Measurements from ENCODE around the gene CANT1.
"Not testable (repeated sequence)": the region's sequence is repeated elsewhere in the genome, so short reads cannot be mapped to it uniquely, and the experiment has no call there.

Gene CANT1

DNA sequence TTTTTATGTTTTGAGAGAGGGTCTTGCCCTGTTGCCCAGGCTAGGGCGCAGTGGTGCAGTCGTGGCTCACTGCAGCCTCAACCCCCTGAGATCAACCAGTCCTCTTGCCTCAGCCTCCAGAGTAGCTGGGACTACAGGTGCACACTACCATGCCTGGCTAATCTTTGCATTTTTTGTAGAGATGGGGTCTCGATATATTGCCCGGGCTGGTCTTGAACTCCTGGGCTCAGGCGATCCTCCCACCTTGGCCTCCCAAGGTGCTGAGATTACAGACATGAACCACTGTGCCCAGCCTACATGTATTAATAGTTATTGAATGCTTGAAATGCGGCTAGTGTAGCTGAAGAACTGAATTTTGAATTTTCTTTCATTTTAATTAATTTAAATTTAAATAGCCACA lies 26.6 kb upstream of the CANT1 start:
- no peak for DNase-seq (ENCODE audit: low spot score)
- TF ChIP-seq, protein P1, sequence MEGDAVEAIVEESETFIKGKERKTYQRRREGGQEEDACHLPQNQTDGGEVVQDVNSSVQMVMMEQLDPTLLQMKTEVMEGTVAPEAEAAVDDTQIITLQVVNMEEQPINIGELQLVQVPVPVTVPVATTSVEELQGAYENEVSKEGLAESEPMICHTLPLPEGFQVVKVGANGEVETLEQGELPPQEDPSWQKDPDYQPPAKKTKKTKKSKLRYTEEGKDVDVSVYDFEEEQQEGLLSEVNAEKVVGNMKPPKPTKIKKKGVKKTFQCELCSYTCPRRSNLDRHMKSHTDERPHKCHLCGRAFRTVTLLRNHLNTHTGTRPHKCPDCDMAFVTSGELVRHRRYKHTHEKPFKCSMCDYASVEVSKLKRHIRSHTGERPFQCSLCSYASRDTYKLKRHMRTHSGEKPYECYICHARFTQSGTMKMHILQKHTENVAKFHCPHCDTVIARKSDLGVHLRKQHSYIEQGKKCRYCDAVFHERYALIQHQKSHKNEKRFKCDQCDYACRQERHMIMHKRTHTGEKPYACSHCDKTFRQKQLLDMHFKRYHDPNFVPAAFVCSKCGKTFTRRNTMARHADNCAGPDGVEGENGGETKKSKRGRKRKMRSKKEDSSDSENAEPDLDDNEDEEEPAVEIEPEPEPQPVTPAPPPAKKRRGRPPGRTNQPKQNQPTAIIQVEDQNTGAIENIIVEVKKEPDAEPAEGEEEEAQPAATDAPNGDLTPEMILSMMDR (IDR thresholded peaks at IDR 0.05; ENCODE audit: extremely low read depth, missing control alignments) = no peak

DNA sequence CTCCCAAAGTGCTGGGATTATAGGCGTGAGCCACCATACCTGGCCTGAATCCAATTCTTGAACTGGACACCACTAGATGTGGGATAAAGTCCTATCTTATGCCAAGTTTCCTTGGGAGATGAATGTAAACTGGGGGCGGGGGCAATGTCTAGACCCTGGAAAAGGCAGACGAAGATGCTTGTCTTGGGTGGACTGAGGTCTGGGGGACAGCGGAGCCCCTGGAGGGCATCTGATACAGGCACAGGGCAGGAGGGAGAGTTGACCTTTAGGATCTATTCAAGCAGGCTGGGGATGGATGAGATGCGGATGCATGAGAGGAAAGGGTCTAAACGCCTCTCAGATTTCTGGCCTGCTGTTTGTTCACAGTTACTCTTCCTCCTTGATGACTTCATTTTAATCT lies 26.1 kb upstream of the CANT1 start:
- TF ChIP-seq, protein P1 (IDR thresholded peaks at IDR 0.05; ENCODE audit: extremely low read depth, missing control alignments) = no peak
- no peak for DNase-seq (ENCODE audit: low spot score)

DNA sequence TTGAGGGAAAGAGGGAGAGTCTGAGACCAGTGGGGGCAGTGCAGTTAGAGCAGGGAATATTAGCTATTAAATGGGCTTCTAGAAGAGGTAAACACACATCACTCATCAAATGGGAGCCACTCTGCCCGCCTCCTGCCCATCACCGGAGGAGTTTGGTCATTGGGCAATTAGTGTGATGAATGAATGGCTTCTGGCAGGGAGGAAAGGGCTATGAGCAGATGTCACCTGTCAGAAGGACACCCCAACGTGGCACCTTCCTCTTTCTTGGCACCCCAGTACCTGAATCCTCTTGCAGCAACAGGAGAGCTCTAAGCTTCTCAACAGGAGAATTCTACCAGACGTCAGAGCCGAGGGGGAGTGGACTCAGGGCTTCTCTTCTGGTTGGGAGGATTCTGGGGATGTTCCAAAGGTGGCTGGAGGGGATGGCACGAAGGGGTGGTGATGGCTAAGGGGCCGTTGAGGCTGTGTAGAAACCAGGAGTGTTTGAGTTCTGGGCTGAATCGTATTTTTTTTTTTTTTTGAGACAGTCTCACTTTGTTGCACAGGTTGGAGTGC lies 25.4 kb upstream of the CANT1 start:
- no peak for DNase-seq (ENCODE audit: low spot score)
- TF ChIP-seq, protein P1 (IDR thresholded peaks at IDR 0.05; ENCODE audit: extremely low read depth, missing control alignments) = no peak

DNA sequence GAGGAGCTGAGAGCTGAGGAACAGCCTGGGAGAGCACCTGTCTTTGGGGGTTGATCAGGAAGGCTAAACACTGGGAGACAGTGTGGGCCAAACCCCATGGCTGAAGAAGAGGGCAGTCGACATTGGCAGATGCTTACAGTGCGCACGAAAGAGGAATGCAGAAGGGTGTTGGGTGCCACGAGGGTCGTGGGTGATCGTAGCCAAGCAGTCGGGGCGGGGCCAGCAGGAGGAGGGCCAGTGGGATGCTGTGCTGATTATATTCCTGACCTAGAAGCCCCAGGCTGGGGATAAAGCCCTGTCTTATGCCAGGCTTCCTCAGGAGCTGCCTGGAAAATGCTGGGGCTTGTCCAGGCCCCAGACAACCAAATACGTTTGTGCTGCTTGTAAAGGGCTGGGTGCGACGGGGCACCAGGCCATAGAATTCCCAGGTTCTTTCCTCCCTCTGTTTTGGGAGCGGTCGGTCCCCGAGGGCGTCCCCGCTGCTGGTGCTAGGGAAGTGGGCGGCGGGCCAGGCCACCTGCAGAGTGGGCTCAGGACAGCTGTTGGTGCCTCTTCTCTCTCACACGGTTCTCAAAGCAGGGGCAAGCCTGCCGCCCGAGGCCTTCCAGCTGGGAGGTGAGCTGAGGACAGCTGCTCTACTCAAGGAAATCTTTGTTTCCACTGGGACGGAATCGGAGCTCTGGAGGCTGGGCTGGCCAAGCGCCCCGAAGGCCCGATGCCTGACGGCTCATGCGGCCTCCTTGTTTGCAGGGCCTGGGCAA lies 24.4 kb upstream of the CANT1 start:
- TF ChIP-seq, protein P1 (IDR thresholded peaks at IDR 0.05; ENCODE audit: extremely low read depth, missing control alignments) = no peak
- DNase-seq (ENCODE audit: low spot score) = no peak

DNA sequence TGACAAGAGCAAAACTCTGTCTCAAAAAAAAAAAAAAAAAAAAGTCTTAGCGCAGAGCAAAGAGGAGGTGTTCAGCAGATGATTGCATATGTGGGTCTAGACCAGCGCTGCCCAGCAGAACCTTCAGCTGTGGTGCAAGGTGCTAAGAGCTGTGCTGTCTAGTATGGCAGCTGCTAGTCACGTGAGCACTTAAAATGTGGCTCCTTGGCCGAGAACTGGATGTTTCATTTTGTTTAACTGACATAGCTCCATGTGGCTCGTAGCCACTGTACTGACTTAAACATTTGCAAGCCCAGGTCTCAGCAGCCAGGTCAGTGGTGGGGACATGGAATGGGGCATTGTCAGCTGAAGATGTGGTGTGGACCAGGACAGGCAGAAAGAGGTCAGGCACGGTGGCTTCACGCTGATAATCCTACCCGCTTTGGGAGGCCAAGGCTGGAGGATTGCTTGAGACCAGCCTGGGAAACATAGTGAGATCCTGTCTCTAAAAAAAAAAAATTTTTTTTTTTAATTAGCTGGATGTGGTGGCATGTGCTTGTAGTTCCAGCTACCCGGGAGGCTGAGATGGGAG lies 23.6 kb upstream of the CANT1 start:
- TF ChIP-seq, protein P1 (IDR thresholded peaks at IDR 0.05; ENCODE audit: extremely low read depth, missing control alignments) = no peak

DNA sequence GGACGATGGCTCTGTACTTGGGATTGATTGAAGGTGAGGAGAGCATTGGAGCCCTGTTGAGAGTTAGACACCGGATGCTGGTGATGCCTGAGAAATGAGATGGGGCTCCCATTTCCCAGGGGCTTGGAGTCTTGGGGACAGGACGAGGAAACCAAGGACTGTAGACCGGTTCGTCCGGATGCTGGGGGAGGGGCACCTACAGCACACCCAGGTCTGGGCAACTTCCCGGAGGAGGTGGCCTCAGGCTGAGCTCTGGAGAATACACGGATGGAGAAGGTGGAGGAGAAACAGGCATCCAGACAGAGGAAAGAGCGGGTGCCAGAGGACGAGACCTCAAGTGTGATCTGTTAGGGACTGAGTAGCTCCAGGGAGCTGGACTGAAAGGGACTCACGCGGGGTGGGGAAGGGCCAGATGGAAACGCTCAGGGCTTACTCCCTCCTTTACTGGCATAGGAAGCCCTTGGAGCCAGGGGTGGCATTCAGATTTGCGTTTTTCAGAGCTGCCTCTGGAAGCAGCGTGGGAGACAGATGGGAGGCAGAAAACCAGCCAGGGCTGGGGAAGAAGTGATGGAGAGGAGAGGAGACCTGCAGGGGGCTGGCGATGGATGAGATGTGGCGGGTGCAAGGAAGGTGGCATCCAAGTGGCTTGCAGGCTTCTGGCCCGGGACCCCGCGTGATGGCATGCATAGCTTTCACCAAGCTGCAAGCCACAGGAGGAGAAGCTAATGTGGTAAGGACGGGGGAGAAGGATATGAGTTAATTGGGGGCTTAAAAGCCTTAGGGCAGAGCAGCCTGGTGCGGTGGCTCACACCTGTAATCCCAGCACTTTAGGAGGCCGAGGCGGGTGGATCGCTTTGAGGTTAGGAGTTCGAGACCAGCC lies 22.7 kb upstream of the CANT1 start:
- TF ChIP-seq, protein P1 (IDR thresholded peaks at IDR 0.05; ENCODE audit: extremely low read depth, missing control alignments) = no peak
- DNase-seq (ENCODE audit: low spot score) = no peak

More for the DNA sequence above, 23.6 kb upstream of the CANT1 start:
- DNase-seq (ENCODE audit: low spot score) = no peak

DNA sequence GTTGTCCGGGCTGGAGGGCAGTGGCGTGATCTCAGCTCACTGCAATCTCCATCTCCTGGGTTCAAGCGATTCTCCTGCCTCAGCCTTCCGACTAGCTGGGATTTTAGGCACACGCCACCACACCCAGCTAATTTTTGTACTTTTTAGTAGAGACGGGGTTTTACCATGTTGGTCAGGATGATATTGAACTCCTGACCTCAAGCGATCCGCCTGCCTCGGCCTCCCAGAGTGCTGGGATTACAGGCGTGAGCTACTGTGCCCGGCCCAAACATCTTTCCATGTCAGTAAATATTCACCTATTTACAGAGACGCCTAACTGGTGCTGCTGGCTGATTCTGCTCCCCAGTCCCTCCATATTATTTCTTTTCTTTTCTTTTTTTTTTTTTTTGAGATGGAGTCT lies 21.1 kb upstream of the CANT1 start:
- DNase-seq (ENCODE audit: low spot score) = not testable (repeated sequence)

Data from GM20000 (cell line).